Measurements from ENCODE around the gene TMEM33.

The TMEM33 gene

DNA sequence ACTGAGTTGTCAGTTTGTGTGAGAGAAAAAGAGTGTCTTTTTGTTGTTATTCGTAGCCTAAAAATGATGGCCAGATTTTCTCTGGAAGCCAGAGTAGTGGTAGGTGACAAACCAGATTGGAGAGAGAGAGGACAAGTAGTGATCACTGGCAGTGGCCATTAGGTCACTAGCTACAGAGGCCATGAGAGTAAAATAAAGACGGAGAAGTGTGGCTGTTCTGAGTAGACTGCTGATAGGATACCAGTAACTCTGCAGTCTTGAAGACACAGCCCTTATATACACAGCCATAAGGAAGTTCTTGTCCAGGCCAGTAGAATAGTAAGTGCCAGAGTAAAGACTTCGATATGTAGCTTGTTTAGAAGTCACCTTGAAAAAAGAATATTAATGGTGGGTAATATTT lies 62.8 kb downstream of the TMEM33 start:
- DNase-seq (ENCODE audit: low read depth): no peak

DNA sequence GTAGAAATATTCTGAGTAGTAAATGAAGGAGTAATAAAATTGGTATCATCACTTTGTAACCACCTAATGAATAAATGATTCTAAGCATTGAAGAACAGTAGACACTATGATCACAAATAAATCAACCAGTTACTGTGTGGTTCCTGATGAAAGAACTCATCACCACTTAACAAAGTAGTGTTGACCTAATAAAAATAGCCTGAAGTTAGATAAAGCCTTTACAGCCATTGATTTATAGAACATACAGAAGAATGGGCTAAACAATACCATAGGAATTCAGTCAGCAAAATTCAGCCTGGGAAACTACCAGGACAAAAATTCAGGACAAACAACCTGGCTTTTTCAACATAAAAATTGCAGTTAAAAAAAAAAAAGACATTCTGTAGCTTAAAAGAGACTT lies 64.1 kb downstream of the TMEM33 start:
- no peak for DNase-seq (ENCODE audit: low read depth)

DNA sequence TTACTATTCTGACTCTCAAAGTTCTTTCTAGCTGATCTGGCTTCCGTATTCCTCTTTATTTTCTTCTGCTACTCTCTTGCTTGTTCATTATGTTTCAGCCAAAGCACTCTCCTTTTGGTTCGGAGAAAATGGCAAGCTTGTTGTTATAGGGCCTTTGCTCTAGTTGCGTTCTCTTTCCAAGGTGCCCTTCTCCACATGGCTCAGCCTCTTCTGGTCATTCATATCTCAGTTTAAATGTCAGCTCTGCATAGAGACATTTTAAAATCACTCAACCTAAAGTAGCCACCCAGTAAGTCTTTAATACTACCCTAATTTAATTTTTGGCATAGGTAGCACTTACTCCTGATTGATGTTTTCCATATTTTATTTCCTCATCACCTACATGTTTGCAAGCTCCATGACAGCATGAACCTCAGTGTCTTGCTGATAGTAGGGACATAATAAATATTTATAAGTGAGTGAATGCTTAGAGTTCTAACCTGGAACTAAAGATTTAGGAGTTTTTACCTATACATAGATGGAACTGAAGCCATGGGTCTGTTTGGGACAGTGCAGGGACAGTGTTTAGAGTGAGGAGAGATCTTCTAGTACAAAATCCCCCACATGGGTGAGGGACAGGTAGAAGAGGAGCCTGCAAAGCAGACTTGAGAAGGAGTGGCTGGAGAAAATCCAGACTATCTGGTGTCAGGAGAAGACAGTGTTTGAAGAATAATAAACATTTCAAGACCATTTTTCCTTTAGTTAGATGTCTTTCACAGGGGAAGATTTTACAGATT lies 73.0 kb downstream of the TMEM33 start:
- DNase-seq (ENCODE audit: low read depth): no peak

Data from activated T-helper 9 cell treated with anti-CD3 and anti-CD28 coated beads, Interleukin-2, amount 50 U/mL, for 16 hours (primary cell).